ENCODE results near the gene ACOXL.

Gene ACOXL

GRCh38 chr2:110794951-110795350 lies 62.6 kb downstream of the ACOXL start:
- DNase-seq (ENCODE audit: low read depth) = no peak

GRCh38 chr2:110796716-110797301 lies 64.4 kb downstream of the ACOXL start:
- no peak for DNase-seq (ENCODE audit: low read depth)

DNA sequence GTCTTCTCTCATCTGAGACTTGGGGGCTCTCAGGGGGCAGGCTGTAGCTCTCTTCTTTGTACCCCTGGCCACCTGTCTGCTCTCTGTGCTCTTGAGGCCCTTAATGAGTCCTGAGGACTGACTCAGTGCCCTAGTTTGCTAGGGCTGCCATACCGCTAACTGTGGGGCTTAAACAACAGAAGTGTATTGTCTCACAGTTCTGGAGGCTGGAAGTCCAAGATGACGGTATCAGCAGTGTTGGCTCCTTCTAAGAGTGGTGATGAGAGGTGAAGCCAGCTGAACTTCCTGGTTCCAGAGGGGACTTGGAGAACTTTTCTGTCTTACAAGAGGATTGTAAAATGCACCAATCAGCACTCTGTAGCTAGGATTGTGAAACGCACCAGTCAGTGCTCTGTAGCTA lies 67.0 kb downstream of the ACOXL start:
- no peak for DNase-seq (ENCODE audit: low read depth)

DNA sequence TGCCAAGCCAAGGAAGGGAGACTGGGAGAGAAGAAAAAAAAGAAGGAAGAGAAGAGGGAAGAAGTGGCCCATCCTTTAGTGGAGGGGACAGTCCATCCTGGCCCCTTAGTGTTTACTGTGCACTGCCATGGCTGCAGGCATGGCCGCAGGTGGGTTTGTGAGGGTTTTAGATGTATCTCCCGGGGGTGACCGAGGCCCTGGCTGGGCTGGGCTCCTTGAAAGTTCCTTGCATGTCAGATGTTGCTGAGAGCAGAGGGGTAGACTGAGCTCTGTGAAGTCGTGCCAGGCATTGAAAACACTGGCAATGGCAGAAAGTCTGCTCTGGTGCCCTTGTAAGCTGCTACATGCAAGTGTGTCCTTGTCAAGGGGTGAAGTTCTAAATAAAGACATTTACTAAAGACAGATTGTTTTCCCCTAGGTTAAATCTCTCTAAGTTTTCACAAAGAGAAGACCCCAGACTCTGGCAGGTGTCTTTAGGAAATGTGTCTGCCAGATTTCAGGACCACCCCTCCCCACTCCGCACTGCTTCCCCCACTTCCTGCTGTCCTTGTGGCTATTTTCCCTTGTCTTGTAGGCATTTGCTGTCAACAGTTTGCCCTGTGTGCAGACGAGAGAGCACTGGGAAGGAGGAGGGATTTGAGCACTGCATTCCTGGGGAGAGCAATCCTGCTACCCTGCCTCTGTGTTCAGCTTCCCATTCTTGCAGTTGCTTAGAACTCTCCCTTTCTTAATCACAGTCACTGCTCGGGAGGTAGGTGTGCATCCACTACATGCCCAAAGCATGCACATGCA lies 68.4 kb downstream of the ACOXL start:
- no peak for DNase-seq (ENCODE audit: low read depth)

DNA sequence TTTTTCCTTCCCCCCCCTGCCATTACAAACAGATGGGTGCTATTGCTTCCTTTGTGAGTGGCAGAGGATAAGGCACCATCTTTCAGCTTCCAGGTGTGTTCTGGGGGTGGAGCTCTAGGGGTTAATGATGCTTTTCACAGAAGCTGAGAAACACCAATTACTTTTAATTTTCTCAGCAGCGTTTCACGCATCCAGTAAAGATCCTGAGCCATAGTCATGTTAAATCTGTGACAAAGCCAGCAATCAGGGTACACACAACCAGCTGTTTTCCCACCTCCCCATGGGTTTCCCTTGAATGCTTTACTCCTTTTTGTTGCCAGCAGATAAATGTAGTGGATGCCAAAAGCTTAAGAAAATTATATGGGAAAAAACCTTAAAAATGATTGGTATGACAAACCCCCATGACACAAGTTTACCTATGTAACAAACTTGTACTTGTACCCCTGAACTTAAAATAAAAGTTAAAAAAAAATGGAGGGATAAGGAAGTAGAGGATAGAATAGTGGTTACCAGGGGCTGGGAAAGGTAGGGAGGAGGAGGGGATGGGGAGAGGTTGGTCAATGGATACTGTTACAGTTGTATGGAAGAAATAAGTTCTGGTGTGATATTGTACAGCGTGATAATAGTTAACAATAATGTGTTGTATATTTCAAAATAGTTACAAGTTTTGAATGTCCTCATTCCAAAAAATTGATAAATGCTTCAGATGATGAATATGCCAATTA lies 70.0 kb downstream of the ACOXL start:
- DNase-seq (ENCODE audit: low read depth) = no peak

- no peak for DNase-seq (ENCODE audit: low read depth)
Measured at GRCh38 chr2:110804433-110804832, 72.1 kb downstream of the ACOXL start.

DNA sequence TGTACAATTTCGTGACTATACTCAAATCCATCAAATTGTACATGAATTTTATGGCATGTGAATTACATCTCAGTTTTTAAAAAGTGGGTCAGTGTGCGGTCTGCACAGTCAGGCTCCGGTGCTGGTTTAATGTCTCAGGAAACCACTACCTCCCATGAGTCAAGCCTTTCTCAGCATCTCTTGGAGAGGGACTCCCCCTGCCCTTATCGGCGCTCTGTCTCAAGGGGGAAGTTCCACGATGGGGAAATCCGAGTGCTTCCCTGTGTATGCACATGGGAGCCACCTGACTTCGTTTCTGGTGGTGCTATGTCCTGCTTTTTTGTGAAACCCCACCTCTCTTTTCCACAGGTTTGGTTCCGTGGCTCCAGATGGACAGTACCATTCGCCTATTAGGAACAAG lies 72.5 kb downstream of the ACOXL start:
- DNase-seq (ENCODE audit: low read depth) = peak; percentile 61

DNA sequence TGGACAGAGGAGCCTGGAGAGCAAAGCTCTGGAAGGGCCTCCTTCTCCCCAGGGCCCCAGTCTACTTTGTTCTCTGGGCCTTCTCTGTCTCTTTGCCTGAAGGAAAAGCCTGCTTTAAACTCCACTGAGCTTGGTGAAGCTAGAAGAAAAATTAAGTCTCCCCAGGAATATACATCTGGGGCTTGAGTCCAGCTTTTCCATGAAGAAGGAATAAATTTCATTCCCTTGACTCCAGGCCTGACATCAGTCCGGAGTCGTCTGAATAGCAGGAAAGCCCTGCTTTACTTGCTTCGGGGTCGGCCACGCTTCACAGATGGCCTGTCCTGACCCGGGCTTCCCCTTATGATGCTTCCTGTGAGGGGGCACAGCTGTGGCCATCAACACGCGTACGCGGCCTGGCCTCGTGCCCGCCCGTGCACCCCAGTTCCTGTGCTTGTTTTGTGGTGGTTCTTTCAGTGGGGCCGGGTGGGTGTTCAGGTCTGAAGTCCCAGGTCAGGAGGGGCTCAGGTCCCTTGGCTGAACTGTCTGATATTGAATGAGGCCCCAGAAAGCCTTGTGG lies 73.6 kb downstream of the ACOXL start:
- no peak for DNase-seq (ENCODE audit: low read depth)

- no peak for DNase-seq (ENCODE audit: low read depth)
Measured at GRCh38 chr2:110807522-110807921, 75.1 kb downstream of the ACOXL start.

- DNase-seq (ENCODE audit: low read depth) = no peak
Measured at GRCh38 chr2:110810404-110810803, 78.0 kb downstream of the ACOXL start.

DNA sequence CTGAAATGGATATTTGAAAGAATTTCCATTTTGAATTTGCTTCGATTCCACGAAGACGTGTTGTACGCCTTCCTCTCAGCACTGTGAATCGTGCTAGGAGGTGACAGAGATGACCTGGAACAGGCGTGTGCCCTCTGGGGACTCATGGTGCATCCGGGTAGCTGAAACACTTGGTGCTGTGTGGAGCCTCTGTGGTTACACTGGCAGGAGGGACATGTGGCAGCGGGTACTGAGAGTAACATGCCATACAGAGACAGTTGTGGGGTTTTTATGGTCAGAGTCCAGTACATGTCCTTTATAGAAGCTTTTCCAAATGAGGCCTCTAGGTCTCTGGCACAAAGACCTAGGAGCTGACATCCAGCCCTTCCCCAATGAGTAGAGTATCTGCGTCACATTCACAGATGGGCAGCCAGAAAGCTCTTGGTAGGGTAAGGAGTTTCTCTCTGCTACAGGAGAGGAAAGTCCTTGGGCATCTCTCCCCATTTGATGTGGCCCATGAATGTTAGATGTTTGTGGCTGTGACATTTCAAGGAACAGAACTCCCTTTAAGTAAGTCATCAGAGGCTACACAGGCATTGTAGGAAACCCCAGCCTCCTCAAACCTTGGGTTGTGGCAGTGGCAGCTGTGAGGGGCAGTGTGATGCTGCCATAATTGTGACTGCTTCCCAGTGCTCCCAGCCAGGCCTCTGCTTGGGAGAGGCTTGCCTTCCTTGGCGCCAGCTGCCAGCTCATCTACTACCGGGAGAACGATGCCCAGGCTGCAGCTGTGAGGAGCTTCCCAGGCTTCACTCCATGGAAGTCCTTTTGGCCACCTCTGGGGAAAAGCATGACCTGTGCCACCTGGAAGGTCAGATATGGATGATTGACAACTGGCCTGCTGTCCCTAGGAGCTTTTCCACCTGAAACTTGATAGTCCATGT lies 80.6 kb downstream of the ACOXL start:
- no peak for DNase-seq (ENCODE audit: low read depth)

DNA sequence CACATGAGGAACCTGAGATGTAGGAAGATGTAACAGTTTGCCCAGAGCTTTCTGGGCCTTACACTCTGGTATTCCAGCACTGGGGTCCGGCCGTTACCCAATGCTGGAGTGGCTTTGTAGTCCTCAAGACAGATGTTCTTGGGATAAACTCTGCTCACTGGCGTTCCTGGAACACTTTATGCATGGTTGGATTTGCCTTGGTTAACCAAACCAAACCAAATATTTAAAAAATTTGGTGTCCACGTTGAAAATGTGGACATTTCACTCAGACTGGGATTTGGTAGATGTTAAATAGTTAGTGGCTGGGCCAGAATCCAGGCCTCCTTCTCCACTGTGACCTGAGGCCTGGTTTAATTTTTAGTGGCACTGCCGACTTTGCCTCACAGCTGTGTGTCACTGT lies 81.5 kb downstream of the ACOXL start:
- DNase-seq (ENCODE audit: low read depth) = no peak

DNA sequence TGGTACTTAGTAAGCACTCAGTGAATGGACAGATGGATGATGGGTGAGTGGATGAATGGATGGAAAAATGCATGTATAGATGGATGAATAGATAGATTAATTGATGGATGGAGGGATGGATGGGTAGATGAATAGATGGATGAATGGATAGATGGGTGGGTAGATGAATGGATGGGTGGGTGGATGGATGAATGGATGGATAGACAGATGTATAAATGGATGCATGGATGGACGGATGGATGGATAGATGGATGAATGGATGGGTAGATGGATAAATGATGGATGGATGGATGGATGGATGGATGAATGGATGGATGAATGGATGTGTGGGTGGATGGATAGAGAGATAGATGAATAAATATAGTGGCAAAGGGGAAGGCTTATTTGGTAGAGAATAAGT lies 83.6 kb downstream of the ACOXL start:
- no peak for DNase-seq (ENCODE audit: low read depth)

DNA sequence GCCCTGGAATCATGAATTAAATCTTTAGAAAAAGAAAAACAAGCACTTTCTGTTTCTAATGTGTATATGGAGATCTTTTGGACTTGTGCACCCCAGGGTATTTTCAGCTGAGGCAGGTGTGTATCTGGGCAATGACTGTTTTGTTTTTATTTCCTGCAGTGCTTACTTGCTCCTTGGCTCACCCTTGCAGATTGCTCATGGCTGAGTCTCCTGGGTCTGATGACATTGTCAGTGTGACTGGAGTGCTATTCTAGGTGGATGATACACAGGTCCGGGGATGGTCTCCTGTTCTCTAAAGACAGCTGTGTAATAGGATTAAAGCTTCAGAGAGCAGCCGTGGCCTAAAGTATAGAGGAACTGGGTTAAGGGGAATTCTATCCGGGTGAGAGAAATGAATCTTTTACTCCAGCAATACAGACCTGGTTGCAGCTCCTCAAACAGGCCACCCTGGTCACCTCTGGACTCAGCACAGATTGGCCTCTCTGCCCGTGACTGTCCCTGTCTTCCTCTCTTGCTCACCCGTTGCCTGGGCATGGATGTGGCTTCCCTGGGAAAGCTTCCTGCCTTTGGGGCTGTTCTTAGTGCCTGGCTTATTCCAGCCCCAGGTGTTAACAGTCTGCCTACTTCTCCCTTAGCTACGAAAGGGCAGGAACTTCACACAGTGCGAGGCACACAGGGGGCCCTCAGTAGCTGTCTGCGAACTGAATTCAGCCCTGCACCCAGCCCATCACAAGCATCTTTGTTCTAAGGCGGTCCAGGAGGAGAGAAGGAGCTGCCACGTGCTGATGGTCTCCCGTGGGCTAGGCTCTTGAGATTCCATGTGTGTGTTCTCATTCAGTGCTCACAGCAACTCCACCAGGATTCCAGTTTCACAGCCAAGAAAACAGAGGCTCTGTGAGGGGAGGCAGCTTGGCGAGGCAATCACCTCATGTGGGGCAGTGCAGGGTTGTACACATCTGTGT lies 84.3 kb downstream of the ACOXL start:
- DNase-seq (ENCODE audit: low read depth) = no peak

DNA sequence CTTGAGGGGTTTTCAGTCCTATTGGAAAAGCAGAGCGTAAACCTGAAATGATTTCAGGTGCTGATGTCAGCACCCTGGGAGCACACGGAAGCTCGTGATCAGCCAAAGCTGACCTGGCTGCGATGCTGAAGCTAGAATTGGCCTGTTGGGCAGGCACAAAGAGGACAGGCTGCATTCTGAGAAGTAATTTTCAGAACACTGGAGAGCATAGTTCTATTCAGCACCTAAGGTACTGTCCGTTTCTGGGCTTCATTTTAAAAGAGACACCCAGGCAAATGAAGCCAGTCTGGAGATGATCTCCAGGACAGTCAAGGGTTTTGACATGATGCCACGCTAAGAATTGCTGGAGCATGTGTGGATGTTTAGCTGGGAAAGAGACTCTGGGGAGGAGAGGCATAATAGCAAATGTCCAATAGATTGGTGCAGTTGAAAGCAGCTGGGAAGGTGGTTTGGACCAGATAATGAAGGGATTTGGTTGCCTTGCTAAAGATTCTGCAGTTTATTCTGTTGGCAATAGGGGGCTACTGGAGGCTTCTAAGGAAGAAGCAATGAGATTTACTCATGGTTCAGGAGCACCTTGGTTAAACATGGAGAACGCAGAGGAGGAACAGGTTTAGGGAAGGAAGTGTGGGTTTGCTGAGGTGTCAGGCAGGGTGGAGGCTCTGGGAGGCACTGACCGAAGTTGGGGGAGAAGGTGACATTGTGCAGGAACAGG lies 86.6 kb downstream of the ACOXL start:
- no peak for DNase-seq (ENCODE audit: low read depth)

DNA sequence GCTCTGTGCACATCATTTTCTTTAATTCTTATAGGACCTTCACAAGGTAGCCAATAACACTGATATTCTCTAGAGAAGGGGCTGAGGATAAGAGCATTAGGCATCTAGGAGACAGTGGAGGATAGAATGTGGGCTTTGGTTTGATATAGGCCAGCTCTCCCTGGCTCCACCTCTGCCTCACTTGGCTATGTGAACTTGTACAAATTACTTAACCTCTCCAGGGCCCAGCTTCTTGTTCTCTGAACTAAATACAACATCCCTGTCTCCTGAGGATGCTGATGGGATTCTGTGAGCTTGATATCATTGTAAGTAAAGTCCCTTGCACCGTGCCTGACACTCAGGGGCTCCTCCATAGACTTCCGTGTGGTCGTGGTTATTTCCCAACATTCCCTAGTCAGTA lies 87.3 kb downstream of the ACOXL start:
- no peak for DNase-seq (ENCODE audit: low read depth)

DNA sequence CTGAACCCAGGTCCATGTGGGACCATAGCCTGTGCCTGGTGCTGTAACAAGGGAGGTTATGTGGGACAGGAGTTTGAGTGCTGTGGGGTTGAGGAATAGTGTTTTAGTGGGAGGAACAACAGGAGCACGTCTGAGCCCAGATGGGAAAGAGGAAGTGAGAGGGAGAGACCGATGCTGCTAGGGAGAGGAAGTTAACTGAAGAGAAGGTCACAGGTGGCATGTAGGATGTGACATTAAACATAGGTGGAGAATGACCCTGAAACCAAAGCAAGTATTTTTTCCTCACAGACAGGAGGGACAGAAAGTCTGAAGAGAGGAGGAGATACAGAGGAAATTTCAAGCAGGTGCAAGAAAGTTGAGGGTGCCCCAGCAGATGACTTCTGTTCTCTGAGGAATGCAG lies 87.8 kb downstream of the ACOXL start:
- no peak for DNase-seq (ENCODE audit: low read depth)

DNA sequence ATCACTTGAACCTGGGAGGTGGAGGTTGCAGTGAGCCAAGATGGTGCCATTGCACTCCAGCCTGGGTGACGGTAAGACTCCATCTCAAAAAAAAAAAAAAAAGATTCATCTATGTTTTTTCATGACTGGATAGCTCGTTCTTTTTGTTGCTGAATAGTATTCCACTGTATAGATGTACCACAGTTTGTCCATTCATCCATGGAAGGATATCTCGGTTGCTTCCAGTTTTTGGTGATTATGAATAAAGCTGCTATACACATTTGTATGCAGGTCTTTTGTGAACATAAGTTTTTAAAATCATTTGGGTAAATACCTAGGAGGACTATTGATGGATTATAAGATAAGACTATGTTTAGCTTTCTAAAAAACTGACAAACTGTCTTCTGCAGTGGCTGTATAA lies 90.8 kb downstream of the ACOXL start:
- no peak for DNase-seq (ENCODE audit: low read depth)

DNA sequence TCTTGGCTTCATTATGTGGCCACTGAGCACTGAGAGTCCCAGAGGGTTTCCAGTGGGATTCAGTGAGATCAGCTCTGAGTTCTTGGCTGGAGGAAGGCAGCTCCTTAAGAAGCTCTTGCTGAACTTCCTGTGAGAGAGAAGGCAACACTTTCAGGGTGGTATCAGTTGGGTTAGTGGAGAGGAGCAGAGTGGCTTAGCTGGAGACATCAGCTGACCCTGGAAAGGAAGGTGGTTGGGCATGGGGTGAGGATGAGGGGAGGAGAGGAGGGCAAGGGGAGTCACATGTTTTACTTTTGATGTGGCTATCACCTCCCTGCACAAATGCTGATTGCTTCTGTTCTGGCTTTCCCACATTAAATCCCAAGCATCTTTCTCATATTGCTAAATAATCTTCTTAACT lies 95.1 kb downstream of the ACOXL start:
- no peak for DNase-seq (ENCODE audit: low read depth)

- no peak for DNase-seq (ENCODE audit: low read depth)
Measured at GRCh38 chr2:110828330-110828729, 96.0 kb downstream of the ACOXL start.

Data from activated T-cell treated with anti-CD3 and anti-CD28 coated beads for 48 hours (primary cell).